Nephron progenitor cell (in vitro differentiated cells): ENCODE results near the gene GCM1.

Source experiments
- DNase-seq: peaks from one replicate; pipeline ENCODE4 v3.0.0; 2021
- H3K27ac Mint-ChIP-seq: 2 replicates; pipeline ENCODE4 v1.8.0; 2021; ENCODE audit warnings: mild to moderate bottlenecking, moderate library complexity, mixed read lengths
- H3K27me3 Mint-ChIP-seq: 2 replicates; pipeline ENCODE4 v1.8.0; 2021; ENCODE audit warnings: mild to moderate bottlenecking, low read depth, mixed read lengths; ENCODE audit not compliant: poor library complexity
- H3K36me3 Mint-ChIP-seq: 2 replicates; pipeline ENCODE4 v1.8.0; 2021; ENCODE audit warnings: low read depth, mixed read lengths
- H3K4me1 Mint-ChIP-seq: 2 replicates; pipeline ENCODE4 v1.8.0; 2021; ENCODE audit warnings: mixed read lengths
- H3K4me3 Mint-ChIP-seq: 2 replicates; pipeline ENCODE4 v1.8.0; 2021; ENCODE audit warnings: mild to moderate bottlenecking, moderate library complexity, mixed read lengths
- H3K9me3 Mint-ChIP-seq: 2 replicates; pipeline ENCODE4 v1.8.0; 2021; ENCODE audit warnings: mild to moderate bottlenecking, moderate library complexity, mixed read lengths
- TF ChIP-seq, protein P1 (sequence below): fragments of 200-600 bp; sonication (generic); IDR thresholded peaks from 2 replicates; pipeline ENCODE4 v1.5.0; 2021; ENCODE audit warnings: antibody characterized with exemption

The GCM1 gene

DNA sequence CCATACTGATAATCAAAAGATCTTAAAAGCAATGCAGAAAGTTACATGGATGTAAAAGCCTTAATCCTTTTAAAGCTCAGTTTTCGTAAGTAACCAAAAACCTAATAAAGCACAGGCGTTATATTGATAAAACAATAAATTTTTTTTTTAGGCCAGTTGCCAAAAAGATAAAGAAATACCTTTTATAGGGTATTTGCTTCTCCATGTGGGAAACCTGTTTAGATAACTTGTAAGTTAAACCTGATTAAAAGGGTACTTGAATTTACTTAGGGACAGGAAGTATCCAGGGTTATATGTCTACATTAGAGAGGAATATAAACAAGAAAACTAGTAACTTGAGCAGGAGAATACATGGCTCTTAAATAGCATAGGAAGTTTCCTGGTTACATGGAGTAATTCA is 62.3 kb downstream of the GCM1 start:
- Mint-ChIP-seq H3K4me1 (no peaks in the 10 kb centered on the region), H3K27me3 (no peaks in the 10 kb centered on the region), H3K4me3 (no peak overlapping the region), H3K27ac (no peak overlapping the region), H3K9me3 (no peaks in the 10 kb centered on the region), H3K36me3 (peaks cover 73% of the 10 kb centered on the region)
- TF ChIP-seq, protein P1, sequence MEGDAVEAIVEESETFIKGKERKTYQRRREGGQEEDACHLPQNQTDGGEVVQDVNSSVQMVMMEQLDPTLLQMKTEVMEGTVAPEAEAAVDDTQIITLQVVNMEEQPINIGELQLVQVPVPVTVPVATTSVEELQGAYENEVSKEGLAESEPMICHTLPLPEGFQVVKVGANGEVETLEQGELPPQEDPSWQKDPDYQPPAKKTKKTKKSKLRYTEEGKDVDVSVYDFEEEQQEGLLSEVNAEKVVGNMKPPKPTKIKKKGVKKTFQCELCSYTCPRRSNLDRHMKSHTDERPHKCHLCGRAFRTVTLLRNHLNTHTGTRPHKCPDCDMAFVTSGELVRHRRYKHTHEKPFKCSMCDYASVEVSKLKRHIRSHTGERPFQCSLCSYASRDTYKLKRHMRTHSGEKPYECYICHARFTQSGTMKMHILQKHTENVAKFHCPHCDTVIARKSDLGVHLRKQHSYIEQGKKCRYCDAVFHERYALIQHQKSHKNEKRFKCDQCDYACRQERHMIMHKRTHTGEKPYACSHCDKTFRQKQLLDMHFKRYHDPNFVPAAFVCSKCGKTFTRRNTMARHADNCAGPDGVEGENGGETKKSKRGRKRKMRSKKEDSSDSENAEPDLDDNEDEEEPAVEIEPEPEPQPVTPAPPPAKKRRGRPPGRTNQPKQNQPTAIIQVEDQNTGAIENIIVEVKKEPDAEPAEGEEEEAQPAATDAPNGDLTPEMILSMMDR = no peak
- no peak for DNase-seq

DNA sequence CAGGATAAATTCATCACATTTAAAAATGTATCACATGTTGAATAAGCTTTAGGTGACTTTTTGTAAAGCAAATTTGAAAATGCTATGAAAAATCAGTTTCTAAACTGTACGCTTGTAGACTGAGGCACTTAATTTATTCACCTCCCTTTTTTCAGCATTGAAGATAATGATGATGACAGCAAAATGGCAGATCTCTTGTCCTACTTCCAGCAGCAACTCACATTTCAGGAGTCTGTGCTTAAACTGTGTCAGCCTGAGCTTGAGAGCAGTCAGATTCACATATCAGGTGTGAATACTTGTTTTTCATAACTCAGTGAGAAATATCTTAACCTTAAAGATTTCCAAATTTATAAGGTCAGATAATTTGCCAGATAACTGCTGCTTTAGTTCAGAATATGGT is 67.8 kb downstream of the GCM1 start:
- Mint-ChIP-seq H3K27me3 (no peaks in the 10 kb centered on the region), H3K27ac (no peak overlapping the region), H3K9me3 (no peaks in the 10 kb centered on the region), H3K4me3 (no peak overlapping the region), H3K4me1 (no peaks in the 10 kb centered on the region), H3K36me3 (peaks cover 64% of the 10 kb centered on the region)
- DNase-seq = no peak
- TF ChIP-seq, protein P1 = no peak
